HepG2 (cell line): ENCODE measurements around the gene KLHL12. TPM values are rescaled to one million over a fixed set of nuclear protein-coding genes. Genes with fewer than 3 reads are reported as not detected.

ENCODE experiments used
- ATF1 ChIP-seq: IDR thresholded peaks from 2 replicates; pipeline ENCODE4 v1.6.1; 2016; ENCODE audit warnings: mild to moderate bottlenecking, control low read depth
- BRD4 ChIP-seq: sonication (generic); formaldehyde crosslinking; IDR thresholded peaks from 2 replicates; pipeline ENCODE4 v1.4.0; 2020; ENCODE audit warnings: missing genetic modification reagents
- ELF1 ChIP-seq: sonication (generic); formaldehyde crosslinking; IDR thresholded peaks from 2 replicates; pipeline ENCODE4 v1.4.0; 2020; ENCODE audit warnings: missing genetic modification reagents
- FOSL1 ChIP-seq: sonication (generic); formaldehyde crosslinking; IDR thresholded peaks from 2 replicates; pipeline ENCODE4 v1.9.0; 2021; ENCODE audit warnings: missing genetic modification reagents, borderline replicate concordance
- KAT2B ChIP-seq: fragments of 150-350 bp; IDR thresholded peaks from 2 replicates; pipeline ENCODE4 v1.6.1; 2014; ENCODE audit warnings: low read depth, low read length, borderline replicate concordance
- SRSF9 ChIP-seq: fragments of 200-400 bp; formaldehyde crosslinking; IDR thresholded peaks from 2 replicates; pipeline ENCODE4 v1.6.1; 2018; ENCODE audit warnings: borderline replicate concordance, mild to moderate bottlenecking, low read depth, low read length; ENCODE audit not compliant: insufficient read depth, poor library complexity, severe bottlenecking
- TMF1 ChIP-seq: sonication (generic); formaldehyde crosslinking; IDR thresholded peaks from 2 replicates; pipeline ENCODE4 v1.8.1; 2022; ENCODE audit warnings: low read depth, missing genetic modification reagents
- U2AF1 ChIP-seq: fragments of 200-400 bp; formaldehyde crosslinking; optimal IDR thresholded peaks from 2 replicates; pipeline ENCODE3; 2017; ENCODE audit warnings: mild to moderate bottlenecking, low read depth, low read length
- ZFP37 ChIP-seq: sonication (generic); formaldehyde crosslinking; IDR thresholded peaks from 2 replicates; pipeline ENCODE4 v1.4.0; 2020; ENCODE audit warnings: missing genetic modification reagents, borderline replicate concordance
- ZNF12 ChIP-seq: sonication (generic); formaldehyde crosslinking; IDR thresholded peaks from 2 replicates; pipeline ENCODE4 v1.5.0; 2020; ENCODE audit warnings: missing genetic modification reagents
- ZNF230 ChIP-seq: sonication (generic); formaldehyde crosslinking; IDR thresholded peaks from 2 replicates; pipeline ENCODE4 v1.4.0; 2020; ENCODE audit warnings: mild to moderate bottlenecking, missing genetic modification reagents
- ZNF678 ChIP-seq: sonication (generic); formaldehyde crosslinking; IDR thresholded peaks from 2 replicates; pipeline ENCODE4 v1.4.0; 2020; ENCODE audit warnings: mild to moderate bottlenecking, missing genetic modification reagents
- ZSCAN31 ChIP-seq: sonication (generic); formaldehyde crosslinking; IDR thresholded peaks from 2 replicates; pipeline ENCODE4 v1.5.0; 2020; ENCODE audit warnings: low read depth, mild to moderate bottlenecking, missing genetic modification reagents
- polyA plus RNA-seq, 8 experiments: library from polyadenylated mRNA; depleted of rRNA in 3 of 8; stranded (reverse) in 7 of 8; unstranded in 1 of 8; fragments of >200 nt; fragmentation: Illumina TruSeq in 4 of 8; extraction: Trizol in 4 of 8; gene quantifications; 2 replicates each; pipeline versions ENCODE4 v1.2.1 to v1.2.3, GENCODE V29; 2011 to 2016; ENCODE audit warnings: low read depth in 4 of 8, missing spikeins in 1 of 8, mixed read lengths in 1 of 8; ENCODE audit not compliant: insufficient read depth in 1 of 8
- total RNA-seq, 5 experiments: library from RNA; depleted of rRNA; stranded (reverse); fragments of >200 nt; fragmentation: Illumina TruSeq; extraction: Trizol; gene quantifications; 2 replicates each; pipeline ENCODE4 v1.2.3, GENCODE V29; 2016; ENCODE audit warnings: low read depth in 1 of 5
- TF ChIP-seq, protein P1 (sequence below): sonication (generic); formaldehyde crosslinking; IDR thresholded peaks from 2 replicates; pipeline ENCODE4 v1.8.0; 2023; ENCODE audit warnings: mild to moderate bottlenecking, missing genetic modification reagents
- TF ChIP-seq, protein P2 (sequence below), 2 experiments: fragments of 450-650 bp in 1 of 2; sonication (generic) in 1 of 2; formaldehyde crosslinking; IDR thresholded peaks; 2 replicates each; pipeline versions ENCODE4 v1.5.0 to v1.8.0; 2020 to 2022; ENCODE audit warnings: mild to moderate bottlenecking in 1 of 2, missing genetic modification reagents in 1 of 2
- TF ChIP-seq, protein P3 (sequence below): sonication (generic); formaldehyde crosslinking; IDR thresholded peaks from 2 replicates; pipeline ENCODE4 v1.5.1; 2020; ENCODE audit warnings: mild to moderate bottlenecking, missing genetic modification reagents, borderline replicate concordance
- TF ChIP-seq, protein P4 (sequence below): sonication (generic); formaldehyde crosslinking; IDR thresholded peaks from 2 replicates; pipeline ENCODE4; 2020; ENCODE audit warnings: missing genetic modification reagents, mild to moderate bottlenecking, borderline replicate concordance

KLHL12 gene
- total and polyA plus RNA-seq, 2 of the 13 experiments (the other 11 are each of a cell fraction or from before 2014, with no cell fraction given), result 19.2 to 25.2 TPM

DNA sequence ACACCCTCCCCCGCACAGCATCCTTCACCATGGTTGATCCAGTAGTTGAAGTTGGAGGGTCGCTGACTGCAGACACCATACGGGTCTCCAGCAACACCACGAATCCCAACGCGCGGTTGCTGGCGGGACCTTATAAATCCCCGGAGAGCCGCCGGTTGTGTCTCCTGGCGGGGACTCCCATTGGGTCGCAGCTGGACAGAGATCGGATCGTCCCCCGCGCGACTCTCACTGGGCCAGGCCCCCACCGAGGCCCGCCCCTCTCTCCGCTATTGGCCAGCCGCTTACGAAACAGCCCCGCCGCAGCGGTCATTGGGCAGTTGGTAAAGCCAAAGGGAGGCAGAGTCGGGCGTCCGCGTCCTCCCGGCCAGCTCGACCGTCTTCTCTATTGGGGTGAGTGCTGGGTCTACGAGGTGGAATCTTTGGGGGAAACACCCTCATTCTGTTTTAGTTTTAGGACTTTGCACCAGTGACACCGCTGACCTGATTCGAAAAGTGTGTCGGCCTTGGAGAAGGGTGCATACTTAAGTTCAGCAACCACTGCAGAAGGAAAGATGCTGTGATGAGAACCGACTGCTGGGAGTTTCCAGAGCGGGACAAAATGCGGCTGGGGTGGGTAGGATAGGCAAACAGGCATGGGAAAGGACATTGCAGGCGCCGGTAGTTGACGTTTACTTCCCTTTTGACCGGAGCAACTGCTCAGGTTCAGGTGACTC lies 65.5 kb downstream of the KLHL12 start (continued):
- TF ChIP-seq ZSCAN31 (CRISPR knock-in tag) (0 out of 2 replicates have a peak, but pooled peaks have one; percentile 65), ZFP37 (no peak), TMF1 (CRISPR knock-in tag) (no peak), ZNF678 (CRISPR knock-in tag) (no peak), FOSL1 (CRISPR knock-in tag) (no peak), SRSF9 (no peak), KAT2B (no peak), ATF1 (CRISPR knock-in tag) (no peak), ZNF12 (CRISPR knock-in tag) (no peak), BRD4 (CRISPR knock-in tag) (no peak), U2AF1 (no peak), ELF1 (CRISPR knock-in tag) (no peak), ZNF230 (no peak)
- TF ChIP-seq, protein P1, sequence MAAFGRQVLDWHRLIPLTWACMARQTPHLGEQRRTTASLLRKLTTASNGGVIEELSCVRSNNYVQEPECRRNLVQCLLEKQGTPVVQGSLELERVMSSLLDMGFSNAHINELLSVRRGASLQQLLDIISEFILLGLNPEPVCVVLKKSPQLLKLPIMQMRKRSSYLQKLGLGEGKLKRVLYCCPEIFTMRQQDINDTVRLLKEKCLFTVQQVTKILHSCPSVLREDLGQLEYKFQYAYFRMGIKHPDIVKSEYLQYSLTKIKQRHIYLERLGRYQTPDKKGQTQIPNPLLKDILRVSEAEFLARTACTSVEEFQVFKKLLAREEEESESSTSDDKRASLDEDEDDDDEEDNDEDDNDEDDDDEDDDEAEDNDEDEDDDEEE (CRISPR knock-in tag), result no peak
- TF ChIP-seq, protein P2, sequence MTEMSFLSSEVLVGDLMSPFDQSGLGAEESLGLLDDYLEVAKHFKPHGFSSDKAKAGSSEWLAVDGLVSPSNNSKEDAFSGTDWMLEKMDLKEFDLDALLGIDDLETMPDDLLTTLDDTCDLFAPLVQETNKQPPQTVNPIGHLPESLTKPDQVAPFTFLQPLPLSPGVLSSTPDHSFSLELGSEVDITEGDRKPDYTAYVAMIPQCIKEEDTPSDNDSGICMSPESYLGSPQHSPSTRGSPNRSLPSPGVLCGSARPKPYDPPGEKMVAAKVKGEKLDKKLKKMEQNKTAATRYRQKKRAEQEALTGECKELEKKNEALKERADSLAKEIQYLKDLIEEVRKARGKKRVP (CRISPR knock-in tag; IDR thresholded peaks at IDR 0.05), result no peak
- TF ChIP-seq, protein P3, sequence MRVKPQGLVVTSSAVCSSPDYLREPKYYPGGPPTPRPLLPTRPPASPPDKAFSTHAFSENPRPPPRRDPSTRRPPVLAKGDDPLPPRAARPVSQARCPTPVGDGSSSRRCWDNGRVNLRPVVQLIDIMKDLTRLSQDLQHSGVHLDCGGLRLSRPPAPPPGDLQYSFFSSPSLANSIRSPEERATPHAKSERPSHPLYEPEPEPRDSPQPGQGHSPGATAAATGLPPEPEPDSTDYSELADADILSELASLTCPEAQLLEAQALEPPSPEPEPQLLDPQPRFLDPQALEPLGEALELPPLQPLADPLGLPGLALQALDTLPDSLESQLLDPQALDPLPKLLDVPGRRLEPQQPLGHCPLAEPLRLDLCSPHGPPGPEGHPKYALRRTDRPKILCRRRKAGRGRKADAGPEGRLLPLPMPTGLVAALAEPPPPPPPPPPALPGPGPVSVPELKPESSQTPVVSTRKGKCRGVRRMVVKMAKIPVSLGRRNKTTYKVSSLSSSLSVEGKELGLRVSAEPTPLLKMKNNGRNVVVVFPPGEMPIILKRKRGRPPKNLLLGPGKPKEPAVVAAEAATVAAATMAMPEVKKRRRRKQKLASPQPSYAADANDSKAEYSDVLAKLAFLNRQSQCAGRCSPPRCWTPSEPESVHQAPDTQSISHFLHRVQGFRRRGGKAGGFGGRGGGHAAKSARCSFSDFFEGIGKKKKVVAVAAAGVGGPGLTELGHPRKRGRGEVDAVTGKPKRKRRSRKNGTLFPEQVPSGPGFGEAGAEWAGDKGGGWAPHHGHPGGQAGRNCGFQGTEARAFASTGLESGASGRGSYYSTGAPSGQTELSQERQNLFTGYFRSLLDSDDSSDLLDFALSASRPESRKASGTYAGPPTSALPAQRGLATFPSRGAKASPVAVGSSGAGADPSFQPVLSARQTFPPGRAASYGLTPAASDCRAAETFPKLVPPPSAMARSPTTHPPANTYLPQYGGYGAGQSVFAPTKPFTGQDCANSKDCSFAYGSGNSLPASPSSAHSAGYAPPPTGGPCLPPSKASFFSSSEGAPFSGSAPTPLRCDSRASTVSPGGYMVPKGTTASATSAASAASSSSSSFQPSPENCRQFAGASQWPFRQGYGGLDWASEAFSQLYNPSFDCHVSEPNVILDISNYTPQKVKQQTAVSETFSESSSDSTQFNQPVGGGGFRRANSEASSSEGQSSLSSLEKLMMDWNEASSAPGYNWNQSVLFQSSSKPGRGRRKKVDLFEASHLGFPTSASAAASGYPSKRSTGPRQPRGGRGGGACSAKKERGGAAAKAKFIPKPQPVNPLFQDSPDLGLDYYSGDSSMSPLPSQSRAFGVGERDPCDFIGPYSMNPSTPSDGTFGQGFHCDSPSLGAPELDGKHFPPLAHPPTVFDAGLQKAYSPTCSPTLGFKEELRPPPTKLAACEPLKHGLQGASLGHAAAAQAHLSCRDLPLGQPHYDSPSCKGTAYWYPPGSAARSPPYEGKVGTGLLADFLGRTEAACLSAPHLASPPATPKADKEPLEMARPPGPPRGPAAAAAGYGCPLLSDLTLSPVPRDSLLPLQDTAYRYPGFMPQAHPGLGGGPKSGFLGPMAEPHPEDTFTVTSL (CRISPR knock-in tag), result no peak
- TF ChIP-seq, protein P4, sequence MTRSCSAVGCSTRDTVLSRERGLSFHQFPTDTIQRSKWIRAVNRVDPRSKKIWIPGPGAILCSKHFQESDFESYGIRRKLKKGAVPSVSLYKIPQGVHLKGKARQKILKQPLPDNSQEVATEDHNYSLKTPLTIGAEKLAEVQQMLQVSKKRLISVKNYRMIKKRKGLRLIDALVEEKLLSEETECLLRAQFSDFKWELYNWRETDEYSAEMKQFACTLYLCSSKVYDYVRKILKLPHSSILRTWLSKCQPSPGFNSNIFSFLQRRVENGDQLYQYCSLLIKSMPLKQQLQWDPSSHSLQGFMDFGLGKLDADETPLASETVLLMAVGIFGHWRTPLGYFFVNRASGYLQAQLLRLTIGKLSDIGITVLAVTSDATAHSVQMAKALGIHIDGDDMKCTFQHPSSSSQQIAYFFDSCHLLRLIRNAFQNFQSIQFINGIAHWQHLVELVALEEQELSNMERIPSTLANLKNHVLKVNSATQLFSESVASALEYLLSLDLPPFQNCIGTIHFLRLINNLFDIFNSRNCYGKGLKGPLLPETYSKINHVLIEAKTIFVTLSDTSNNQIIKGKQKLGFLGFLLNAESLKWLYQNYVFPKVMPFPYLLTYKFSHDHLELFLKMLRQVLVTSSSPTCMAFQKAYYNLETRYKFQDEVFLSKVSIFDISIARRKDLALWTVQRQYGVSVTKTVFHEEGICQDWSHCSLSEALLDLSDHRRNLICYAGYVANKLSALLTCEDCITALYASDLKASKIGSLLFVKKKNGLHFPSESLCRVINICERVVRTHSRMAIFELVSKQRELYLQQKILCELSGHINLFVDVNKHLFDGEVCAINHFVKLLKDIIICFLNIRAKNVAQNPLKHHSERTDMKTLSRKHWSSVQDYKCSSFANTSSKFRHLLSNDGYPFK (CRISPR knock-in tag), result no peak
